Measurements from ENCODE around the gene HES3.

- TF ChIP-seq POLR2A (IDR thresholded peaks at IDR 0.05; ENCODE audit: low read length): no peak
- TF ChIP-seq GATA1 (IDR thresholded peaks at IDR 0.05; ENCODE audit: low read depth, low read length): no peak
Observed at GRCh38 chr1:6280761-6281451, 36.9 kb downstream of the HES3 start.
